Activated CD8-positive, alpha-beta memory T cell treated with anti-CD3 and anti-CD28 coated beads, Interleukin-2, amount 50 U/mL, for 48 hours (primary cell): ENCODE results near the gene R3HDM2.
"Not testable (repeated sequence)": the region's sequence is repeated elsewhere in the genome, so short reads cannot be mapped to it uniquely, and the experiment has no call there.

Experiments
- DNase-seq: peaks from one replicate; pipeline ENCODE4 v3.0.0-alpha.2; 2020

R3HDM2 gene

GRCh38 chr12:57320639-57321038 lies 110.2 kb downstream of the R3HDM2 start:
- DNase-seq, result no peak

GRCh38 chr12:57319678-57320469 lies 111.0 kb downstream of the R3HDM2 start:
- no peak for DNase-seq

- no peak for DNase-seq
Observed at GRCh38 chr12:57315681-57316080, 115.2 kb downstream of the R3HDM2 start.

- not testable (repeated sequence) for DNase-seq
Observed at GRCh38 chr12:57312287-57312686, 118.6 kb downstream of the R3HDM2 start.

GRCh38 chr12:57309420-57309819 lies 121.4 kb downstream of the R3HDM2 start:
- DNase-seq, result no peak

GRCh38 chr12:57300961-57301584 lies 129.8 kb downstream of the R3HDM2 start:
- DNase-seq, result no peak

- no peak for DNase-seq
Observed at GRCh38 chr12:57299514-57300016, 131.3 kb downstream of the R3HDM2 start.

- DNase-seq, result no peak
Observed at GRCh38 chr12:57296291-57296690, 134.6 kb downstream of the R3HDM2 start.

GRCh38 chr12:57282073-57282472 lies 148.8 kb downstream of the R3HDM2 start:
- DNase-seq, result not testable (repeated sequence)

- peak; percentile 81 for DNase-seq
Observed at GRCh38 chr12:57280211-57281062, 150.4 kb downstream of the R3HDM2 start.

- DNase-seq, result no peak
Observed at GRCh38 chr12:57278465-57279381, 152.1 kb downstream of the R3HDM2 start.

GRCh38 chr12:57276935-57277563 lies 153.8 kb downstream of the R3HDM2 start:
- no peak for DNase-seq

- not testable (repeated sequence) for DNase-seq
Observed at GRCh38 chr12:57276233-57276632, 154.6 kb downstream of the R3HDM2 start.

GRCh38 chr12:57273516-57273915 lies 157.3 kb downstream of the R3HDM2 start:
- no peak for DNase-seq

GRCh38 chr12:57272337-57273151 lies 158.3 kb downstream of the R3HDM2 start:
- no peak for DNase-seq

- no peak for DNase-seq
Observed at GRCh38 chr12:57270966-57271470, 159.8 kb downstream of the R3HDM2 start.

GRCh38 chr12:57268264-57268663 lies 162.6 kb downstream of the R3HDM2 start:
- peak; percentile 72 for DNase-seq

- DNase-seq, result no peak
Observed at GRCh38 chr12:57266681-57267080, 164.2 kb downstream of the R3HDM2 start.

GRCh38 chr12:57263096-57263495 lies 167.7 kb downstream of the R3HDM2 start:
- no peak for DNase-seq

- DNase-seq, result no peak
Observed at GRCh38 chr12:57262126-57262822, 168.6 kb downstream of the R3HDM2 start.
